B cell (primary cell): ENCODE measurements around the gene ZNF146. TPM values are rescaled to one million over a fixed set of nuclear protein-coding genes. Genes with fewer than 3 reads are reported as not detected.

Experiments
- ATAC-seq: fragments of 200-7000 bp; cut with Tn5 transposase; one replicate; pipeline ENCODE4 v1.10.0; 2021; ENCODE audit warnings: low read depth, mild to moderate bottlenecking, moderate number of reproducible peaks, moderate library complexity
- CTCF ChIA-PET: fragments of 350-600 bp; sonication (Branson Sonifier 250); formaldehyde crosslinking; loops from one replicate; lab custom pipeline; 2021; ENCODE audit warnings: antibody characterized with exemption, inconsistent platforms; lab: Charles Lee
- POLR2A ChIA-PET: fragments of 350-600 bp; sonication (Branson Sonifier 250); formaldehyde crosslinking; loops from one replicate; lab custom pipeline; 2021; ENCODE audit warnings: antibody characterized with exemption; lab: Charles Lee
- DNase-seq: peaks from one replicate; pipeline ENCODE4 v3.0.0; 2013
- H2AFZ ChIP-seq: 2 replicates; pipeline ENCODE4 v1.6.1; 2012; ENCODE audit warnings: mild to moderate bottlenecking, low read depth, low read length; ENCODE audit not compliant: insufficient read depth, poor library complexity, severe bottlenecking
- H3K27ac ChIP-seq, 2 donors: 1 replicate in 1 of 2; 2 replicates in 1 of 2; pipeline ENCODE4 v1.5.1; 2012 to 2013; ENCODE audit warnings: low read length in 2 of 2, mild to moderate bottlenecking in 2 of 2, moderate library complexity in 1 of 2
- H3K27me3 ChIP-seq, 4 experiments: fragments of 200-600 bp in 1 of 4; sonication (generic) in 1 of 4; replicated peaks in 1 of 4; 1 replicate in 2 of 4; 2 replicates in 2 of 4; pipeline versions ENCODE4 v1.6.1 to v1.7.0; 2013 to 2016; ENCODE audit warnings: low read length in 3 of 4, mild to moderate bottlenecking in 2 of 4, mixed read lengths in 1 of 4, moderate library complexity in 1 of 4; ENCODE audit not compliant: insufficient read depth in 4 of 4, control insufficient read depth in 3 of 4; ENCODE audit errors: control extremely low read depth in 1 of 4
- H3K36me3 ChIP-seq, 2 experiments: replicated peaks in 1 of 2; 1 replicate in 1 of 2; 2 replicates in 1 of 2; pipeline versions ENCODE4 v1.6.1 to v1.7.1; 2013; ENCODE audit warnings: low read length in 1 of 2; ENCODE audit not compliant: insufficient read depth in 2 of 2, control insufficient read depth in 1 of 2; ENCODE audit errors: control extremely low read depth in 1 of 2, extremely low read depth in 1 of 2
- H3K4me1 ChIP-seq, 2 donors: fragments of 200-600 bp in 1 of 2; sonication (generic) in 1 of 2; 1 replicate in 1 of 2; 2 replicates in 1 of 2; pipeline versions ENCODE4 v1.5.1 to v1.6.1; 2013 to 2017; ENCODE audit warnings: low read length in 2 of 2; ENCODE audit not compliant: control insufficient read depth in 2 of 2, insufficient read depth in 2 of 2
- H3K4me2 ChIP-seq: replicated peaks from 2 replicates; pipeline ENCODE3; 2012; ENCODE audit warnings: mild to moderate bottlenecking, low read depth, low read length; ENCODE audit not compliant: poor library complexity, severe bottlenecking
- H3K4me3 ChIP-seq, 5 experiments: fragments of 200-600 bp in 1 of 5; sonication (generic) in 1 of 5; 1 replicate in 3 of 5; 2 replicates in 2 of 5; pipeline versions ENCODE4 v1.5.1 to v1.7.0; 2011 to 2016; ENCODE audit warnings: low read length in 4 of 5, mild to moderate bottlenecking in 4 of 5, low read depth in 2 of 5, control low read depth in 1 of 5, moderate library complexity in 1 of 5; ENCODE audit not compliant: insufficient read depth in 1 of 5; ENCODE audit errors: control extremely low read depth in 1 of 5, extremely low read depth in 1 of 5
- H3K79me2 ChIP-seq: fragments of 200-600 bp; sonication (generic); one replicate; pipeline ENCODE4 v1.6.0; 2016; ENCODE audit warnings: low read length; ENCODE audit not compliant: control insufficient read depth, insufficient read depth
- H3K9ac ChIP-seq: fragments of 200-600 bp; sonication (generic); 2 replicates; pipeline ENCODE4 v1.6.1; 2017; ENCODE audit warnings: mild to moderate bottlenecking, low read length, moderate library complexity
- H3K9me3 ChIP-seq, 3 donors: one replicate each; pipeline versions ENCODE4 v1.6.1 to v1.7.1; 2013; ENCODE audit warnings: low read length in 2 of 3; ENCODE audit not compliant: control insufficient read depth in 2 of 3, insufficient read depth in 1 of 3; ENCODE audit errors: control extremely low read depth in 1 of 3
- H4K20me1 ChIP-seq: 2 replicates; pipeline ENCODE4 v1.6.0; 2012; ENCODE audit warnings: mild to moderate bottlenecking, low read length; ENCODE audit not compliant: insufficient read depth, control insufficient read depth, poor library complexity, severe bottlenecking
- H3K27ac Mint-ChIP-seq: one replicate; pipeline ENCODE4 v1.8.0; 2021; ENCODE audit warnings: mixed read lengths
- H3K27me3 Mint-ChIP-seq: one replicate; pipeline ENCODE4 v1.8.0; 2021; ENCODE audit warnings: mixed read lengths
- H3K4me1 Mint-ChIP-seq: one replicate; pipeline ENCODE4 v1.8.0; 2021; ENCODE audit warnings: mixed read lengths
- H3K4me3 Mint-ChIP-seq: one replicate; pipeline ENCODE4 v1.8.0; 2021; ENCODE audit warnings: mixed read lengths
- H3K9me3 Mint-ChIP-seq: one replicate; pipeline ENCODE4 v1.8.0; 2022; ENCODE audit warnings: mixed read lengths; ENCODE audit not compliant: insufficient read depth
- CTCF ChIP-seq: fragments of 200-600 bp; IDR thresholded peaks from one replicate; pipeline ENCODE4 v1.8.0; 2022; ENCODE audit warnings: antibody characterized with exemption, mild to moderate bottlenecking
- EZH2 ChIP-seq: IDR thresholded peaks from 2 replicates; pipeline ENCODE4 v1.6.1; 2012; ENCODE audit warnings: borderline replicate concordance, low read depth, mild to moderate bottlenecking, moderate library complexity, low read length; ENCODE audit not compliant: insufficient read depth, poor library complexity, severe bottlenecking
- WGBS: methylation state at CpG from one replicate; pipeline ENCODE4 v1.1.5; 2013; ENCODE audit warnings: missing lambda C conversion rate; ENCODE audit not compliant: insufficient coverage; 5-methylcytosine and 5-hydroxymethylcytosine counted together
- intact Hi-C: fragments of 100-400 bp; cut with micrococcal nuclease; formaldehyde crosslinking; loops from one replicate; pipeline ENCODE4 v1.10.0; 2022
- polyA plus RNA-seq: library from polyadenylated mRNA; depleted of rRNA; stranded (reverse); fragments of >200 nt; gene quantifications from 2 replicates; pipeline ENCODE4 v1.2.3, GENCODE V29; 2012
- total RNA-seq, 2 donors: library from RNA; stranded (reverse); fragments of 120-200 nt in 1 of 2; gene quantifications; 1 replicate in 1 of 2; 2 replicates in 1 of 2; pipeline versions ENCODE4 v1.2.3 to v1.2.4, GENCODE V29; 2013 to 2022

Gene ZNF146
- total and polyA plus RNA-seq, 2 donors (not counting 1 experiment from before 2014, with no cell fraction given): 21.9 to 62.2 TPM

GRCh38 chr19:36265856-36266374, 51.0 kb downstream of the ZNF146 start:
- H3K4me2 ChIP-seq: no peak overlapping the region
- H3K4me1 ChIP-seq: no peaks in the 10 kb centered on the region
- H4K20me1 ChIP-seq: no peaks in the 10 kb centered on the region
- peaks cover 0 to 31% (median 0%) of the 10 kb centered on the region in 3 donors for H3K9me3 ChIP-seq
- no peak for ATAC-seq
- Mint-ChIP-seq H3K4me1 (no peaks in the 10 kb centered on the region), H3K27me3 (no peaks in the 10 kb centered on the region), H3K9me3 (peaks cover 6% of the 10 kb centered on the region), H3K4me3 (no peak overlapping the region), H3K27ac (no peak overlapping the region)
- H3K27me3 ChIP-seq: no peaks in the 10 kb centered on the region
- H3K36me3 ChIP-seq: no peaks in the 10 kb centered on the region
- DNase-seq: no peak
- no peak overlapping the region for H3K9ac ChIP-seq
- 98% methylated on average over 35 of the region's 35 CpGs for WGBS
- no peak overlapping the region for H3K4me3 ChIP-seq
- intact Hi-C loops: no loop called here
- no peak overlapping the region for H2AFZ ChIP-seq
- H3K79me2 ChIP-seq: no peaks in the 10 kb centered on the region
- TF ChIP-seq EZH2: no peak
- TF ChIP-seq CTCF: no peak
- no peak overlapping the region for H3K27ac ChIP-seq
- ChIA-PET CTCF (no interaction called here), POLR2A (no interaction called here)

- Histone ChIP-seq H3K36me3 (no peaks in the 10 kb centered on the region), H3K4me3 (no peak overlapping the region), H4K20me1 (no peaks in the 10 kb centered on the region), H3K27me3 (no peaks in the 10 kb centered on the region), H3K4me2 (no peak overlapping the region), H3K27ac (no peak overlapping the region), H3K9ac (no peak overlapping the region), H3K79me2 (no peaks in the 10 kb centered on the region), H3K9me3 (peaks cover 0 to 31% (median 0%) of the 10 kb centered on the region in 3 donors), H2AFZ (no peak overlapping the region), H3K4me1 (no peaks in the 10 kb centered on the region)
- ATAC-seq (no peak), DNase-seq (no peak)
- intact Hi-C loops: no loop called here
- POLR2A ChIA-PET: no interaction called here
- WGBS: 94% methylated on average over 45 of the region's 50 CpGs
- Mint-ChIP-seq H3K4me3 (no peak overlapping the region), H3K4me1 (no peaks in the 10 kb centered on the region), H3K9me3 (peaks cover 6% of the 10 kb centered on the region), H3K27ac (no peak overlapping the region), H3K27me3 (no peaks in the 10 kb centered on the region)
- TF ChIP-seq EZH2 (no peak), CTCF (no peak)
- CTCF ChIA-PET: no interaction called here
Observed at GRCh38 chr19:36266375-36266961, 51.6 kb downstream of the ZNF146 start.
